A673 (cell line): ENCODE measurements around the gene GCDH. TPM values are rescaled to one million over a fixed set of nuclear protein-coding genes. Genes with fewer than 3 reads are reported as not detected.

Experiments
- BruUV-seq: library from RNA; stranded (reverse); fragments of 400-500 nt; replicated peaks from 2 replicates; lab custom pipeline; 2021; lab: Mats Ljungman, UMichigan
- CTCF ChIA-PET: fragments of 300-600 bp; sonication (Branson Sonifier 250); formaldehyde crosslinking; loops from one replicate; lab custom pipeline; 2022; ENCODE audit warnings: antibody characterized with exemption; lab: Charles Lee
- POLR2A ChIA-PET: fragments of 300-600 bp; sonication (Branson Sonifier 250); formaldehyde crosslinking; loops from one replicate; lab custom pipeline; 2022; ENCODE audit warnings: antibody characterized with exemption; ENCODE audit not compliant: low non-redundant PET; lab: Charles Lee
- DNase-seq: peaks from one replicate; pipeline ENCODE4 v3.0.0-alpha.2; 2015; ENCODE audit warnings: low spot score
- H3K27ac ChIP-seq: fragments of 200-600 bp; sonication (generic); 2 replicates; pipeline ENCODE4 v1.5.1; 2016; ENCODE audit warnings: mixed run types, low read depth, mild to moderate bottlenecking, mixed read lengths, antibody characterized with exemption, low read length; ENCODE audit not compliant: poor library complexity, severe bottlenecking
- H3K27me3 ChIP-seq: fragments of 200-600 bp; sonication (generic); replicated peaks from 2 replicates; pipeline ENCODE4 v1.6.1; 2017; ENCODE audit warnings: mixed run types, low read depth, mild to moderate bottlenecking, mixed read lengths, antibody characterized with exemption, low read length; ENCODE audit not compliant: insufficient read depth, poor library complexity
- H3K36me3 ChIP-seq: fragments of 200-600 bp; sonication (generic); 2 replicates; pipeline ENCODE4 v1.6.1; 2016; ENCODE audit warnings: mixed run types, mild to moderate bottlenecking, mixed read lengths, antibody characterized with exemption, low read length; ENCODE audit not compliant: insufficient read depth, poor library complexity, severe bottlenecking
- H3K4me1 ChIP-seq: fragments of 200-600 bp; sonication (generic); 2 replicates; pipeline ENCODE4 v1.6.1; 2017; ENCODE audit warnings: mixed run types, mild to moderate bottlenecking, mixed read lengths, antibody characterized with exemption, low read length; ENCODE audit not compliant: insufficient read depth, poor library complexity, severe bottlenecking
- H3K4me3 ChIP-seq: fragments of 200-600 bp; sonication (generic); 2 replicates; pipeline ENCODE4 v1.5.1; 2016; ENCODE audit warnings: low read depth, mixed run types, mild to moderate bottlenecking, mixed read lengths, low read length; ENCODE audit not compliant: poor library complexity, severe bottlenecking
- H3K9me3 ChIP-seq: fragments of 200-600 bp; sonication (generic); 2 replicates; pipeline ENCODE4 v1.6.1; 2016; ENCODE audit warnings: mixed run types, low read depth, mild to moderate bottlenecking, mixed read lengths, antibody characterized with exemption, low read length; ENCODE audit not compliant: poor library complexity, severe bottlenecking
- CTCF ChIP-seq: fragments of 300-800, 200-600 bp; sonication (generic); conservative IDR thresholded peaks from 2 replicates; pipeline ENCODE4 v1.5.1; 2017; ENCODE audit warnings: low read depth, mild to moderate bottlenecking, antibody characterized with exemption, low read length, moderate library complexity, mixed read lengths
- EZH2 ChIP-seq: fragments of 200-600 bp; sonication (generic); IDR thresholded peaks from 2 replicates; pipeline ENCODE4 v1.6.1; 2017; ENCODE audit warnings: borderline replicate concordance, low read depth, mild to moderate bottlenecking, mixed read lengths, antibody characterized with exemption, low read length; ENCODE audit not compliant: poor library complexity, severe bottlenecking
- intact Hi-C: fragments of 100-400 bp; cut with micrococcal nuclease; formaldehyde crosslinking; loops from one replicate; pipeline ENCODE4 v1.10.0; 2022; ENCODE audit not compliant: unreplicated experiment
- total RNA-seq: library from RNA; stranded (reverse); gene quantifications from 2 replicates; pipeline ENCODE4 v1.2.3, GENCODE V29; 2021

The GCDH gene
- total RNA-seq, 1 experiment from 2014 or later, result 47.3 TPM

- no peak for DNase-seq
- H3K4me1 ChIP-seq, result peaks cover 33% of the 10 kb centered on the region
- peaks cover 83% of the 10 kb centered on the region for H3K36me3 ChIP-seq
- no TSS peak for BruUV-seq
- H3K27ac ChIP-seq, result peak overlapping the region; percentile 97
- ChIA-PET CTCF (no interaction called here), POLR2A (interaction anchor here (0.6 to 0.7 kb wide), 2 partner anchors 242 to 828 kb away, joined by 14 read pairs; no protein-coding TSS in a partner anchor)
- intact Hi-C loops, result no loop called here
- TF ChIP-seq CTCF, result no peak
- no peak for TF ChIP-seq EZH2
- no peaks in the 10 kb centered on the region for H3K9me3 ChIP-seq
- H3K4me3 ChIP-seq, result no peak overlapping the region
- no peaks in the 10 kb centered on the region for H3K27me3 ChIP-seq
Observed at GRCh38 chr19:12944104-12944674, 53.2 kb downstream of the GCDH start.

- intact Hi-C loops, result no loop called here
- TF ChIP-seq EZH2 (no peak), CTCF (no peak)
- peaks cover 83% of the 10 kb centered on the region for H3K36me3 ChIP-seq
- peak; percentile 99 for DNase-seq
- H3K27ac ChIP-seq, result peak within 1 kb of the TSS; percentile 97
- H3K4me3 ChIP-seq, result peak within 1 kb of the TSS; percentile 98
- H3K9me3 ChIP-seq, result no peaks in the 10 kb centered on the region
- no TSS peak for BruUV-seq
- H3K4me1 ChIP-seq, result peaks cover 21% of the 10 kb centered on the region
- ChIA-PET CTCF (interaction anchor here (1.0 kb wide), 1 partner anchor 20 kb away, joined by 3 read pairs; no protein-coding TSS in a partner anchor), POLR2A (no interaction called here)
- H3K27me3 ChIP-seq, result no peaks in the 10 kb centered on the region
Observed at GRCh38 chr19:12945479-12946091, 54.6 kb downstream of the GCDH start, which contains the start of gene RAD23A. Gene RAD23A (plus strand): TSS chr19:12945862. CDS start chr19:12945949, 87 bp downstream.

GRCh38 chr19:12946092-12946721 is 55.2 kb downstream of the GCDH start:
- Histone ChIP-seq H3K27ac (peak overlapping the region; percentile 97), H3K27me3 (no peaks in the 10 kb centered on the region), H3K4me1 (peaks cover 15% of the 10 kb centered on the region), H3K9me3 (no peaks in the 10 kb centered on the region), H3K4me3 (peak overlapping the region; percentile 98), H3K36me3 (peaks cover 83% of the 10 kb centered on the region)
- POLR2A ChIA-PET, result interaction anchor here (0.6 kb wide), 1 partner anchor 71 kb away, joined by 3 read pairs; no protein-coding TSS in a partner anchor
- CTCF ChIA-PET, result interaction anchor here (1.0 kb wide), 1 partner anchor 19 kb away, joined by 3 read pairs; no protein-coding TSS in a partner anchor
- TF ChIP-seq EZH2 (no peak), CTCF (no peak)
- intact Hi-C loops, result no loop called here
- no TSS peak for BruUV-seq
- peak; percentile 80 for DNase-seq
